Epithelial cell of proximal tubule (primary cell): Measurements from ENCODE around the gene GPR17. TPM values are rescaled to one million over a fixed set of nuclear protein-coding genes. Genes with fewer than 3 reads are reported as not detected.

Source experiments
- DNase-seq: peaks from one replicate; pipeline ENCODE4 v3.0.0-alpha.2; 2011; ENCODE audit warnings: low read depth
- H3K4me3 ChIP-seq: 2 replicates; pipeline ENCODE4 v1.5.1; 2011; ENCODE audit warnings: low read depth, mild to moderate bottlenecking, low read length
- CTCF ChIP-seq: conservative IDR thresholded peaks from 2 replicates; pipeline ENCODE4 v1.5.1; 2012; ENCODE audit warnings: low read depth, mild to moderate bottlenecking, low read length
- total RNA-seq: library from RNA; depleted of rRNA; stranded (reverse); fragments of >200 nt; gene quantifications from 2 replicates; pipeline ENCODE4 v1.2.3, GENCODE V29; 2015

GPR17 gene
- total RNA-seq, 1 donor from 2014 or later = not detected

GRCh38 chr2:127700527-127701192 is 54.7 kb downstream of the GPR17 start:
- no peak for DNase-seq
- H3K4me3 ChIP-seq = peak overlapping the region; percentile 67
- no peak for TF ChIP-seq CTCF

GRCh38 chr2:127701193-127701650 is 55.3 kb downstream of the GPR17 start, which contains the start of gene SFT2D3:
SFT2D3 (plus strand) TSS chr2:127701497; CDS start chr2:127701529, 32 bp downstream.
- TF ChIP-seq CTCF = no peak
- peak; percentile 38 for DNase-seq
- H3K4me3 ChIP-seq = peak within 1 kb of the TSS; percentile 67

GRCh38 chr2:127701651-127702394 is 55.9 kb downstream of the GPR17 start:
- no peak for TF ChIP-seq CTCF
- no peak for DNase-seq
- H3K4me3 ChIP-seq = peak overlapping the region; percentile 67

Other genes with a start within 250 kb of the GPR17 start
- gene PROC, start 227.7 kb upstream of the GPR17 start, total RNA-seq = 0.17 and 0.29 TPM in 2 replicates
- gene IWS1, start 119.7 kb upstream of the GPR17 start, total RNA-seq = 50.7 and 77.1 TPM in 2 replicates
- gene MYO7B, start 110.5 kb upstream of the GPR17 start, total RNA-seq = 0.43 TPM in 1 of 2 replicates, not detected in the other
- gene LIMS2, start 29.4 kb downstream of the GPR17 start, total RNA-seq = 0.36 and 1.2 TPM in 2 replicates
- 5.7 and 6.7 TPM in 2 replicates for gene SFT2D3, start 55.3 kb downstream of the GPR17 start, total RNA-seq
- 12.3 and 21.2 TPM in 2 replicates for gene WDR33, start 165.0 kb downstream of the GPR17 start, total RNA-seq
- 19.7 and 25.1 TPM in 2 replicates for gene POLR2D, start 212.0 kb downstream of the GPR17 start, total RNA-seq
- gene AMMECR1L, start 239.8 kb downstream of the GPR17 start, total RNA-seq = 10.7 and 14.0 TPM in 2 replicates